ENCODE results near the gene VSIR.

- TF ChIP-seq SPI1 (IDR thresholded peaks at IDR 0.05; ENCODE audit: borderline replicate concordance, low read depth), result no peak
- TF ChIP-seq, protein P1, sequence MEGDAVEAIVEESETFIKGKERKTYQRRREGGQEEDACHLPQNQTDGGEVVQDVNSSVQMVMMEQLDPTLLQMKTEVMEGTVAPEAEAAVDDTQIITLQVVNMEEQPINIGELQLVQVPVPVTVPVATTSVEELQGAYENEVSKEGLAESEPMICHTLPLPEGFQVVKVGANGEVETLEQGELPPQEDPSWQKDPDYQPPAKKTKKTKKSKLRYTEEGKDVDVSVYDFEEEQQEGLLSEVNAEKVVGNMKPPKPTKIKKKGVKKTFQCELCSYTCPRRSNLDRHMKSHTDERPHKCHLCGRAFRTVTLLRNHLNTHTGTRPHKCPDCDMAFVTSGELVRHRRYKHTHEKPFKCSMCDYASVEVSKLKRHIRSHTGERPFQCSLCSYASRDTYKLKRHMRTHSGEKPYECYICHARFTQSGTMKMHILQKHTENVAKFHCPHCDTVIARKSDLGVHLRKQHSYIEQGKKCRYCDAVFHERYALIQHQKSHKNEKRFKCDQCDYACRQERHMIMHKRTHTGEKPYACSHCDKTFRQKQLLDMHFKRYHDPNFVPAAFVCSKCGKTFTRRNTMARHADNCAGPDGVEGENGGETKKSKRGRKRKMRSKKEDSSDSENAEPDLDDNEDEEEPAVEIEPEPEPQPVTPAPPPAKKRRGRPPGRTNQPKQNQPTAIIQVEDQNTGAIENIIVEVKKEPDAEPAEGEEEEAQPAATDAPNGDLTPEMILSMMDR (IDR thresholded peaks at IDR 0.05; ENCODE audit: insufficient read depth, low read length), result no peak
- TF ChIP-seq REST (IDR thresholded peaks at IDR 0.05; ENCODE audit: insufficient replicate concordance, low read depth), result no peak
These were observed 6.8 kb upstream of the VSIR start for GRCh38 chr10:71780156-71780555.

All from HL-60 (cell line).